ENCODE measurements around the gene PMFBP1. TPM values are rescaled to one million over a fixed set of nuclear protein-coding genes. Genes with fewer than 3 reads are reported as not detected.

PMFBP1 gene
- polyA plus RNA-seq, 1 donor (not counting 4 experiments of a cell fraction or from before 2014, with no cell fraction given): 0.92 TPM

DNA sequence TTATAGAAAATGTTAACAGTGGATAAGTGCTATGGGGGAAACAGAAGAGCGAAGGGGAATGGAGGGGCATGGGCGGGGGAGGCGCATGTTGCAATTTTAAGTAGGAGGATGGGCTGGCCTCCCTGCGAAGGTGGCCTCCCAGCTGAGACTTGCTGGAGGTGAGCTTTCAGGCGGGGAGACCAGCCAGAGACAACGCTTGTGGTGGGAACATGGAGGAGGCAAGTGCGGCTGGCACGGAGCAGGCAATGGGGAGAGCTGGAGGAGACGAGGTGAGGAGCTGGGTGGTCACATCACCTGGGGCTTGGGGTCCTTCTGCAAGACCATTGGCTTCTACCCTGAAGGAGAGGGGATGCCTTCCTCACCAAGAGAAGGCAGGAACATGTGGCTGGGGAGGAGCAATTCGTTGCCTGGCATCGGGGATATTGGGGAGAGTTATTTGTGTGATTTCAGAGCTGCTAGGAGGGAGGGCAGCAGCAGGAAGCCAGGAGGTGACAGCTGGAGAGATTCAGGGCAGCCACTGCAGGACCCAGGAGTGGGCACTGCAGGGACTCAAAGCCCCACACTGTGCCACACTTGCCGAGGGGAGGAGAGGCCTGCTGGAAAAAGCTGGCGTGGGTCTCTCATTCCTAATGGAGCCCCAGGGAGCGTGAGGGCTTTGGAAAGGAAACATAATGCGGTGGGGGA is 34.4 kb downstream of the PMFBP1 start:
- H2AFZ ChIP-seq (ENCODE audit: control insufficient read depth, low read length): no peak overlapping the region
- dilution Hi-C loops (cut with MboI; ENCODE audit: extremely low pct_ligation_motif_present, low sequenced_read_pairs): no loop called here
- no peak for TF ChIP-seq EZH2 (IDR thresholded peaks at IDR 0.05; ENCODE audit: low read length)
- TF ChIP-seq, protein P1, sequence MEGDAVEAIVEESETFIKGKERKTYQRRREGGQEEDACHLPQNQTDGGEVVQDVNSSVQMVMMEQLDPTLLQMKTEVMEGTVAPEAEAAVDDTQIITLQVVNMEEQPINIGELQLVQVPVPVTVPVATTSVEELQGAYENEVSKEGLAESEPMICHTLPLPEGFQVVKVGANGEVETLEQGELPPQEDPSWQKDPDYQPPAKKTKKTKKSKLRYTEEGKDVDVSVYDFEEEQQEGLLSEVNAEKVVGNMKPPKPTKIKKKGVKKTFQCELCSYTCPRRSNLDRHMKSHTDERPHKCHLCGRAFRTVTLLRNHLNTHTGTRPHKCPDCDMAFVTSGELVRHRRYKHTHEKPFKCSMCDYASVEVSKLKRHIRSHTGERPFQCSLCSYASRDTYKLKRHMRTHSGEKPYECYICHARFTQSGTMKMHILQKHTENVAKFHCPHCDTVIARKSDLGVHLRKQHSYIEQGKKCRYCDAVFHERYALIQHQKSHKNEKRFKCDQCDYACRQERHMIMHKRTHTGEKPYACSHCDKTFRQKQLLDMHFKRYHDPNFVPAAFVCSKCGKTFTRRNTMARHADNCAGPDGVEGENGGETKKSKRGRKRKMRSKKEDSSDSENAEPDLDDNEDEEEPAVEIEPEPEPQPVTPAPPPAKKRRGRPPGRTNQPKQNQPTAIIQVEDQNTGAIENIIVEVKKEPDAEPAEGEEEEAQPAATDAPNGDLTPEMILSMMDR (optimal IDR thresholded peaks at IDR 0.05 in 1 of 3, IDR thresholded peaks at IDR 0.05 in 1 of 3, conservative IDR thresholded peaks at IDR 0.05 in 1 of 3; ENCODE audit: extremely low read depth in 1 of 3, insufficient read depth in 2 of 3, low read length in 3 of 3): no peak

DNA sequence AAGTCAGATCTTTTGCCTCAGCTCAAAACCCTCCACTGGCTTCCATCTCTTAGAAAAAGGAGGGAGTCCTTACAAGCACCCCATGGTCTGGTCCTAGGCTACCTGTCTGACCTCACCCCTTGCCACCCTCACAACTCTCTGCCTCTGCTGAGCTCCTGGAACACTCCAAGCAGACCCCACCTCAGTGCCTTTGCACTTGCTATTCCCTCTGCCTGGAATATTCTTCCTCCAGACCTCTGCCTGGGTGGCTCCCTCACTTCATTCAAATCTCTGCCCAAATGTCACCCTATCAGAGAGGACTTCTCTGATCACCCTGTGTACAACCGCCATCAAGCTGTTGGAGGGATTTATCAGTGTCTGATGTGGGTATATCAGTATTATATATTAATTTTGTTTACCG is 37.4 kb downstream of the PMFBP1 start:
- DNase-seq (ENCODE audit: low read depth, low spot score) (no peak), FAIRE-seq (no peak)
- Histone ChIP-seq H4K20me1 (ENCODE audit: control insufficient read depth, extremely low read depth, insufficient read depth, low read length) (no peaks in the 10 kb centered on the region), H3K36me3 (ENCODE audit: control insufficient read depth in 2 of 2, extremely low read depth in 1 of 2, insufficient read depth in 2 of 2, low read length in 2 of 2) (no peaks in the 10 kb centered on the region), H3K79me2 (ENCODE audit: control insufficient read depth, insufficient read depth, low read length) (no peaks in the 10 kb centered on the region), H3K9me3 (ENCODE audit: control insufficient read depth, low read depth, low read length) (no peaks in the 10 kb centered on the region), H3K27me3 (ENCODE audit: control insufficient read depth, extremely low read depth, insufficient read depth, low read length) (no peaks in the 10 kb centered on the region), H3K4me1 (ENCODE audit: control insufficient read depth, extremely low read depth, insufficient read depth, low read length) (no peaks in the 10 kb centered on the region), H3K27ac (ENCODE audit: control insufficient read depth, insufficient read depth, low read length) (no peak overlapping the region), H3K9me1 (ENCODE audit: control insufficient read depth, extremely low read depth, insufficient read depth, low read length) (no peaks in the 10 kb centered on the region), H2AFZ (ENCODE audit: control insufficient read depth, low read length) (no peak overlapping the region), H3K4me3 (ENCODE audit: control insufficient read depth in 2 of 3, extremely low read depth in 1 of 3, insufficient read depth in 2 of 3, low read depth in 1 of 3, low read length in 3 of 3) (no peak overlapping the region), H3K9ac (ENCODE audit: control insufficient read depth, extremely low read depth, insufficient read depth, low read length) (no peak overlapping the region), H3K4me2 (ENCODE audit: control insufficient read depth, extremely low read depth, insufficient read depth, low read depth, low read length) (no peak overlapping the region)
- TF ChIP-seq, protein P1 (optimal IDR thresholded peaks at IDR 0.05 in 1 of 3, IDR thresholded peaks at IDR 0.05 in 1 of 3, conservative IDR thresholded peaks at IDR 0.05 in 1 of 3; ENCODE audit: extremely low read depth in 1 of 3, insufficient read depth in 2 of 3, low read length in 3 of 3): no peak
- TF ChIP-seq EZH2 (IDR thresholded peaks at IDR 0.05; ENCODE audit: low read length): no peak
- dilution Hi-C loops (cut with MboI; ENCODE audit: extremely low pct_ligation_motif_present, low sequenced_read_pairs): no loop called here

More for the DNA sequence above, 34.4 kb downstream of the PMFBP1 start:
- Histone ChIP-seq H3K27ac (ENCODE audit: control insufficient read depth, insufficient read depth, low read length) (no peak overlapping the region), H3K9me1 (ENCODE audit: control insufficient read depth, extremely low read depth, insufficient read depth, low read length) (no peaks in the 10 kb centered on the region), H3K9me3 (ENCODE audit: control insufficient read depth, low read depth, low read length) (no peaks in the 10 kb centered on the region), H3K79me2 (ENCODE audit: control insufficient read depth, insufficient read depth, low read length) (no peaks in the 10 kb centered on the region), H3K4me3 (ENCODE audit: control insufficient read depth in 2 of 3, extremely low read depth in 1 of 3, insufficient read depth in 2 of 3, low read depth in 1 of 3, low read length in 3 of 3) (no peak overlapping the region), H3K9ac (ENCODE audit: control insufficient read depth, extremely low read depth, insufficient read depth, low read length) (no peak overlapping the region), H4K20me1 (ENCODE audit: control insufficient read depth, extremely low read depth, insufficient read depth, low read length) (no peaks in the 10 kb centered on the region), H3K27me3 (ENCODE audit: control insufficient read depth, extremely low read depth, insufficient read depth, low read length) (no peaks in the 10 kb centered on the region), H3K36me3 (ENCODE audit: control insufficient read depth in 2 of 2, extremely low read depth in 1 of 2, insufficient read depth in 2 of 2, low read length in 2 of 2) (no peaks in the 10 kb centered on the region), H3K4me2 (ENCODE audit: control insufficient read depth, extremely low read depth, insufficient read depth, low read depth, low read length) (no peak overlapping the region), H3K4me1 (ENCODE audit: control insufficient read depth, extremely low read depth, insufficient read depth, low read length) (no peaks in the 10 kb centered on the region)
- FAIRE-seq (no peak), DNase-seq (ENCODE audit: low read depth, low spot score) (no peak)

All from keratinocyte (primary cell).